Tibial artery (tissue), 4 donors: ENCODE data around the gene WDR20.
A peak's percentile ranks its signal among the peaks of the same experiment; 100 is the strongest.

Experiments used
- DNase-seq, 2 donors: peaks; one replicate each; pipeline ENCODE4 v3.0.0-alpha.2; 2019
- H3K27ac ChIP-seq, 2 donors: fragments of 200-600 bp; sonication (generic) in 1 of 2; 1 replicate in 1 of 2; 2 replicates in 1 of 2; pipeline ENCODE4 v1.5.1; 2018 to 2019; ENCODE audit warnings: mild to moderate bottlenecking in 1 of 2
- H3K27me3 ChIP-seq, 2 donors: fragments of 200-600 bp; sonication (generic) in 1 of 2; one replicate each; pipeline versions ENCODE4 v1.5.1 to v1.6.0; 2016 to 2019
- H3K36me3 ChIP-seq, 3 donors: fragments of 200-600 bp; sonication (generic) in 2 of 3; one replicate each; pipeline ENCODE4 v1.5.1; 2016 to 2019; ENCODE audit warnings: mild to moderate bottlenecking in 2 of 3
- H3K4me1 ChIP-seq, 4 donors: fragments of 200-600 bp; sonication (generic) in 2 of 4; 1 replicate in 3 of 4; 2 replicates in 1 of 4; pipeline ENCODE4 v1.5.1; 2016 to 2019
- H3K4me3 ChIP-seq, 2 donors: fragments of 200-600 bp; sonication (generic) in 1 of 2; 1 replicate in 1 of 2; 2 replicates in 1 of 2; pipeline ENCODE4 v1.5.1; 2018 to 2019; ENCODE audit warnings: mild to moderate bottlenecking in 2 of 2
- H3K9me3 ChIP-seq, 3 donors: fragments of 200-600 bp; sonication (generic) in 1 of 3; one replicate each; pipeline ENCODE4 v1.5.1; 2016 to 2019
- CTCF ChIP-seq, 2 experiments: fragments of 200-600 bp in 1 of 2; fragments of 450-650 bp in 1 of 2; IDR thresholded peaks; one replicate each; pipeline ENCODE4 v1.5.1; 2017 to 2019; ENCODE audit warnings: antibody characterized with exemption in 2 of 2, mild to moderate bottlenecking in 1 of 2, moderate library complexity in 1 of 2
- intact Hi-C: fragments of 100-400 bp; cut with DNase I; formaldehyde crosslinking; loops from one replicate; pipeline ENCODE4 v1.15.0; 2023; ENCODE audit warnings: low total_unique reads

WDR20 gene

GRCh38 chr14:102138535-102138934, 1.2 kb upstream of the WDR20 start:
- no peak for DNase-seq
- Histone ChIP-seq H3K27ac (peak overlapping the region; percentile 85 to 88), H3K4me1 (peaks cover 0 to 28% (median 17%) of the 10 kb centered on the region in 4 donors), H3K4me3 (peak overlapping the region; percentile 72 to 95), H3K27me3 (no peaks in the 10 kb centered on the region), H3K36me3 (peaks cover 0 to 14% (median 0%) of the 10 kb centered on the region in 3 donors), H3K9me3 (no peaks in the 10 kb centered on the region)
- intact Hi-C loops: no loop called here
- no peak for TF ChIP-seq CTCF (IDR thresholded peaks at IDR 0.05)

GRCh38 chr14:102138961-102139285, 774 bp upstream of the WDR20 start:
- no peak for DNase-seq
- H3K4me3 ChIP-seq: peak overlapping the region; percentile 72 to 95
- no peak for TF ChIP-seq CTCF (IDR thresholded peaks at IDR 0.05)
- H3K27me3 ChIP-seq: no peaks in the 10 kb centered on the region
- peaks cover 0 to 28% (median 17%) of the 10 kb centered on the region in 4 donors for H3K4me1 ChIP-seq
- intact Hi-C loops: no loop called here
- H3K27ac ChIP-seq: peak overlapping the region; percentile 85 to 88
- no peaks in the 10 kb centered on the region for H3K9me3 ChIP-seq
- peaks cover 0 to 16% (median 0%) of the 10 kb centered on the region in 3 donors for H3K36me3 ChIP-seq

GRCh38 chr14:102140027-102140749, 491 bp downstream of the WDR20 start:
- no peaks in the 10 kb centered on the region for H3K9me3 ChIP-seq
- intact Hi-C loops: loop anchor here (10.0 kb wide), 1 partner anchor 175 kb away; the partner anchor contains the start of gene ZNF839
- DNase-seq: peak in 1 of 2 donors; percentile 38

GRCh38 chr14:102140750-102141145, 1.1 kb downstream of the WDR20 start:
- no peak for DNase-seq
- intact Hi-C loops: loop anchor here (10.0 kb wide), 1 partner anchor 174 kb away; the partner anchor contains the start of gene ZNF839
- H3K27ac ChIP-seq: peak overlapping the region; percentile 85 to 88

More at GRCh38 chr14:102140027-102140749, 491 bp downstream of the WDR20 start:
- Histone ChIP-seq H3K4me1 (peaks cover 0 to 28% (median 17%) of the 10 kb centered on the region in 4 donors), H3K27me3 (no peaks in the 10 kb centered on the region), H3K27ac (peak overlapping the region; percentile 85 to 88), H3K36me3 (peaks cover 0 to 8% (median 0%) of the 10 kb centered on the region in 3 donors), H3K4me3 (peak overlapping the region; percentile 72 to 95)
- TF ChIP-seq CTCF (IDR thresholded peaks at IDR 0.05): no peak

GRCh38 chr14:102141797-102142196, 2.1 kb downstream of the WDR20 start:
- intact Hi-C loops: loop anchor here (10.0 kb wide), 1 partner anchor 173 kb away; the partner anchor contains the start of gene ZNF839

More at GRCh38 chr14:102140750-102141145, 1.1 kb downstream of the WDR20 start:
- TF ChIP-seq CTCF (IDR thresholded peaks at IDR 0.05): no peak
- peak overlapping the region; percentile 72 to 95 for H3K4me3 ChIP-seq
- no peaks in the 10 kb centered on the region for H3K27me3 ChIP-seq
- H3K36me3 ChIP-seq: peaks cover 0 to 8% (median 0%) of the 10 kb centered on the region in 3 donors
- peaks cover 0 to 28% (median 17%) of the 10 kb centered on the region in 4 donors for H3K4me1 ChIP-seq
- H3K9me3 ChIP-seq: no peaks in the 10 kb centered on the region

More at GRCh38 chr14:102141797-102142196, 2.1 kb downstream of the WDR20 start:
- no peak for DNase-seq
- H3K27ac ChIP-seq: no peak overlapping the region
- no peaks in the 10 kb centered on the region for H3K9me3 ChIP-seq
- H3K4me1 ChIP-seq: peaks cover 0 to 35% (median 17%) of the 10 kb centered on the region in 4 donors
- no peaks in the 10 kb centered on the region for H3K27me3 ChIP-seq
- no peak overlapping the region for H3K4me3 ChIP-seq
- H3K36me3 ChIP-seq: peaks cover 0 to 8% (median 0%) of the 10 kb centered on the region in 3 donors
- TF ChIP-seq CTCF (IDR thresholded peaks at IDR 0.05): no peak
